ENCODE measurements around the gene PFKP.
A peak's percentile ranks its signal among the peaks of the same experiment; 100 is the strongest.

Gene PFKP

GRCh38 chr10:3069876-3070275 is 2.5 kb downstream of the PFKP start:
- DNase-seq (ENCODE audit: low read depth in 2 of 2): no peak

DNA sequence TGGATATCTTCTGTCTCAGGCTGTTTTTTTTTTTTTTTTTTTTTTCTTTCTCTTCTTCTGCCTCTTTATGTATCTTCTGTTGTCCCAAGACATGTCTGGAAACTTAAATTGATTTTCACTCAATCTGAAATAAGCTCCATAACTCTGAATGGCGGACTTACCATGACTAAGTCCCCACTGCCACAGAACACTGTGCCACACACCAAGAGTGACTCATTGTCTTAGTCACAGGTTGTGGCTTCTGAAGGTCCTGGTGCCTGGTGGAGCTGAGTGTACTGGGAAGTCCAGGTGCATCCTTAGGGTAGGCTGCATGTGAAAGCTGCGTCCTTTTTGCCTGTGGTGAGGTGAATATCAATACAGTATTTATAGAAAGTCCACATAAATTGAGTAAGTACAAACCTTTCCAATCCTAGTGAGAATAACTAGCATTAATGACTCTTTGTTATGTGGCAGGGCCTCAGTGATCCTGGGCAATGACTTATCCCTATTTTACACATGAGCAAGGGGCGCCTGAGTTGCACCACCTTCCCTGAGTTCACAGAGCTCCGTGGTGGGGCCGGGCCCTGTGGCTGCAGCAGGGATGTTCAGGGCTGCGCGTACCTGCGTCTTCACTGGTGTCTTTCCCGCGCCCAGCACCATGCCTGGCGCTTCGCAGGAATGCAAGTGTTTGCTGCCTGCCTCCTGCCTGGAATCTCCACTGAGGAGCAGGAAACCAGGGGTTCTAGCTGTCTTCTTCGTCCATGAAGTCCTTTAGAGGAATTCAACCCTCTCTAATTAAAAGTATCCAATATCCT is 4.3 kb downstream of the PFKP start:
- DNase-seq (ENCODE audit: low read depth in 2 of 2): no peak

- no peak for DNase-seq (ENCODE audit: low read depth in 2 of 2)
Observed at GRCh38 chr10:3072641-3073360, 5.5 kb downstream of the PFKP start.

GRCh38 chr10:3074145-3074665 is 6.9 kb downstream of the PFKP start:
- no peak for DNase-seq (ENCODE audit: low read depth in 2 of 2)

- DNase-seq (ENCODE audit: low read depth in 2 of 2): no peak
Observed at GRCh38 chr10:3074985-3075600, 7.7 kb downstream of the PFKP start.

- DNase-seq (ENCODE audit: low read depth in 2 of 2): no peak
Observed at GRCh38 chr10:3076138-3076537, 8.8 kb downstream of the PFKP start.

DNA sequence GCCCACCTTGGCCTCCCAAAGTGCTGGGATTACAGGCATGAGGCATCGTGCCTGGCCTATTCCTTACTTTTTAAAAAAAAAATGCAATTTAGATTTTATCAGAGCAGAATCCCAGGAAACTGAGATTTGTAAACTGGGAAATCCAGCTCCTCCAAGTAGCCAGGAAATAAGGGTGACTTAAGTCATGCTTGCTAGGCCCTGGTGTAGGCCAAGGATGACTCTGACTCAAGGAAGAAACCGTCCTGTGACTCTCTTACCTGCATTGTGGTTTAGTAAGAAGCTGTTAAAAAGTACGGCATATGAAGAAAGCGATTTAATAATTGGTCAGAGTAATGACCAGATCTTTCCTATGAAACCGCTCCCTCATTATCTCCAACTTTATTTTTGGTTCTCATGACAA is 10.2 kb downstream of the PFKP start:
- DNase-seq (ENCODE audit: low read depth in 2 of 2): no peak

GRCh38 chr10:3077940-3078630 is 10.7 kb downstream of the PFKP start:
- no peak for DNase-seq (ENCODE audit: low read depth in 2 of 2)

- no peak for DNase-seq (ENCODE audit: low read depth in 2 of 2)
Observed at GRCh38 chr10:3081383-3081981, 14.1 kb downstream of the PFKP start.

DNA sequence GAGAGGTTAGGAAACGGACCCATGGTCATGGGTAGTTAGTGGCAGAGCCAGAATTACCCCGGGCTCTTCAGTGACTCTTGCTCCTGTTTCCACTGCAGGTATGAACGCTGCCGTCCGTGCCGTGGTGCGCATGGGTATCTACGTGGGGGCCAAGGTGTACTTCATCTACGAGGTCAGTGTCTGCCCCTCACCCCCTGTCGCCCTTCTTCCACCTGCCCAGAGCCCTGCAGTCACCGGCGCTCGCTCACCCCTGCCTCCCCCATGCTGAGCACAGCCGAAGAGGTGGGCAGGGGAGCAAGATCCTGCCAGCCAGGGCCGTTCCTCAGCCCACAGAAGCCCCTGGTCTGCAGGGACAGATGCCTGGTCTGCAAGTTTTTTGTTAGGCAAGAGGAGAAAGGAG is 14.9 kb downstream of the PFKP start:
- no peak for DNase-seq (ENCODE audit: low read depth in 2 of 2)

DNA sequence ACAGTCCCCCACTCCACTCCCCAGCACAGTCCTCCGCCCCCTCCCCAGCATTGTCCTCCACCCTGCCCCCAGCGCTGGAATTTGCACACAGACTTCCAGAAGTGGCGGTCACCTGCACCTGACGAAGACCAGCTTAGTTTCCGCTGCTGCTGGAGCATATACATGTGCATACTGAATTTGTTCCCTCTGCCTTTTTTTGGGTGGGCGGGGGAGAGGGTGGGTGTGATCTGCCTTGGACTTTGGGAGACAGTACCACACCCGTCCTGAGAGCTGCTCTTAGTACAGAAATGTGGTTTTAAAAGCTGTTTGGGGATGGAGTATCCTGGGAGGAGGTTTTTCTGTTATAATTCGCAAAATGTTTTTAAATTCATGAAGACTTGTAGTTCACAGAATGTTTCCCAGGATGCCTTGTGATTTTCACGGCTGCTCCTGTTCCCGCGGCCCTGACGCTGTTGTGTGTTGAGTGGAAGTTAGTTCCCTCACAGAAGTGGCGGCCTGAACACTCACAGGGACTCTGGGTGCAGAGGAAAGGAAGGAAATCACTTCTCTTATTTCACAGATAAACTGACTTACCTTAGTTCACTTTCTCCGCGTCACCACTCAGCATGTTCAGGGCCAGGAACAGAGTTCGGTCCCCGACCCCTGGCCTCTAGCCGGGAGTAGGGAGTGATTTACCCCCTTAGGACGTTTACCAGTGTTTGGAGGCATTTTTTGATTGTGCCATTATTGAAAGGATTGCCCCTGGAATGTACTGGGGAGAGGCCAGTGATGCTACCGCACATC is 18.6 kb downstream of the PFKP start:
- no peak for DNase-seq (ENCODE audit: low read depth in 2 of 2)

GRCh38 chr10:3090388-3090787 is 23.0 kb downstream of the PFKP start:
- DNase-seq (ENCODE audit: low read depth in 2 of 2): no peak

- DNase-seq (ENCODE audit: low read depth in 2 of 2): peak; percentile 23 to 57
Observed at GRCh38 chr10:3090914-3091787, 23.8 kb downstream of the PFKP start.

- DNase-seq (ENCODE audit: low read depth in 2 of 2): no peak
Observed at GRCh38 chr10:3091921-3092320, 24.6 kb downstream of the PFKP start.

DNA sequence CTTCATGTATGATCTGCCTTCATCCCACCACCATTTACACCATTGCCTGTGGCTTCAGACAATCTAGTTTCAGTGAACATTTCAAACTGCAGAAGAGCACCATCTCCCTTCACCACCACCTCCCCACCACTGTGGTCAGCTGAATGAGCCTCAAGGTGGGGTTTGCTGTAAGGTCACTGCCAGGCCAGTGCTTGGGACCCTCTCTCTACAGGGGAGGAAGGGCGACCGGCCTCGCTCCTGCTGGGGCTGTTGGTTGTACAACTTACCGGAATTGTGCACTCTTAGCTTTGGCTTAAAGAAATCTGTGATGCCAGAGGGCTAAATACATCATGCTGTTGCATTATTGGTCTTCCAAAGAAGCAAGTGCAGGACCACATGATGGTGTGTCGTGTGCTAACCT is 26.6 kb downstream of the PFKP start:
- DNase-seq (ENCODE audit: low read depth in 2 of 2): no peak

DNA sequence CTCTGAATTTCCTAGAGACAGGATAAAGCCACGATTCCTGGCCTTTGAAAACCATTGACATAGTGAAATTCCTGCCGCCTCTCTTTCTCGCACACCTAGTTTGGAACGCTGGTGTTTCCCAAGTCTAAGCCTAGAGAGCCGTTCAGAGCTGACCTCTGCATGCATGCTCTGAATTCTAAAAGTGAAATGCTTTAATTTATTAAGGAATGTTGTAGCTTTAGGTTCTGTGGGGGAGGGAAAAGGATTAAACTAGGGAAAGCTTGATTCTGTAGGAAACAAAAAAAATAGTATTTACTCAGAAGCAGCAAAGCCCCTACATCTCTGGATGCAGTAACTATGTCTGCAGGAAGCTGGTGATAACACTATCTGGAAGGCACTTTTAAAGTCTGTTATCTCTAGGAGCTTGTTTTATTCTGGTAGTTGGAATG is 27.3 kb downstream of the PFKP start:
- DNase-seq (ENCODE audit: low read depth in 2 of 2): no peak

DNA sequence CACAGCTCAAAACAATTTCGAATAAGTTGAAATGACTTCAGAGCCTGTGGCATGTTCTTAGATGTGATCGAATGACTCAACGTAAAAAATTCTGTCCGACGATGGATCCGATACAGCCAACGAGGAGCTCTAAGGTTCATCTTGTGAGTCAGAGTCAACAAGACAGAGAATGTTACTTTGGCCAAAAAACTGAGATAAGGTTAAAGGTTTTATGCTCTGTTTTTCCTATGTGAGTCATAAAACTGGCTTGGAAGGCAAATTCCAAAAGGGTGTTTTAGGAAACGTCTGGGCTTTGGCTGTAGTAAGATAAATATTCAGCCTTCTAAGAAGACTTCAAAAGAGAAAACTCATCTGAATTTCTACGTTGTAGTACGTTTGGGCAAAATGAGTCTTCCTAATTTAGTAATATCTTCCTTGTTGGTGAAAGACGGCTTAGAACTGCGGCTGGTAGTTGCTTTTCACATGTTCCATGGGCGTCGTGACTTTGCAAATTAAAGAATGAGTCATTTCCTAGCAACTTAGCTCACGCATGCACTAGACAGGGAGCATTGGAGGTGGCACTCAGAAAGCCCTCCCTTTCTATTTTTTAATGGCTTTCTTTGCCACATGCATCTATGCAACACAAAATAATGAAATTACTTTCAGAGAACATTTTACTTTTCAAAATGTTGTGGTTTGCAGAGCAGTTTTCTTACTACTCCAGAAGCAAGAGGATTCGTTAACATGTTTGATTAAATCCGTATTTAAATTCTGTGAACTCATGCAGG is 28.2 kb downstream of the PFKP start:
- DNase-seq (ENCODE audit: low read depth in 2 of 2): peak; percentile 35 to 52

- no peak for DNase-seq (ENCODE audit: low read depth in 2 of 2)
Observed at GRCh38 chr10:3096149-3096548, 28.8 kb downstream of the PFKP start.

GRCh38 chr10:3097160-3097559 is 29.8 kb downstream of the PFKP start:
- DNase-seq (ENCODE audit: low read depth in 2 of 2): no peak
